ENCODE results near the gene CORO6.

The CORO6 gene

DNA sequence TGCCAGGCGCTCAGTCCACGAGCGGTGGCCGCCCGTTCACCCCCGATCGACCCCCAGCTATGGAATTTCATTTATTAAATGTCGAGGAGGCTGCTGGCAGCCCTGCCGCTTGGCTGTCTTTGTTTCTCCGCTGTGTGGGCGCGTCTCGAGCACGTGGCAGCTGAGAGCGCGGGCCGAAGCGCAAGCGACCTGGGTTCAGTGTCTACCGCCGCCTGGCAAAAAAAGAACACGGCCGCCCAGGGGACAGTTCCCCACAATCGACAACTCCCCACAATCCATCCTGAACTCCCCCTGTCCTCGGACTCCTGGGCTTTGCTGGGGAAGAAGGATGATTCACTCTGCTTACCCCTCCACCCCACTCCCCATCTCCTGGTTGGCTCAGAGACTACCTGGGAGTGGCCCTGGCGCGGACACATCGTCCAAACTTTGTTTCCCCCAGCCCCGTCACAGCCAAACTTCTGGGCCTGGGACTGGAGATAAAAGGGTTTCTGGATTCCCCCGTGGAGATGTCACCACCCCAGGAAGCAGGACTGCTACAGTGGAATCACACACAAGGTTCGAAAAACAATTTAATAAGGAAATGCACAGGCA is 31.5 kb downstream of the CORO6 start:
- DNase-seq (ENCODE audit: low read depth) = no peak

GRCh38 chr17:29590411-29591145 is 32.1 kb downstream of the CORO6 start:
- DNase-seq (ENCODE audit: low read depth) = no peak

DNA sequence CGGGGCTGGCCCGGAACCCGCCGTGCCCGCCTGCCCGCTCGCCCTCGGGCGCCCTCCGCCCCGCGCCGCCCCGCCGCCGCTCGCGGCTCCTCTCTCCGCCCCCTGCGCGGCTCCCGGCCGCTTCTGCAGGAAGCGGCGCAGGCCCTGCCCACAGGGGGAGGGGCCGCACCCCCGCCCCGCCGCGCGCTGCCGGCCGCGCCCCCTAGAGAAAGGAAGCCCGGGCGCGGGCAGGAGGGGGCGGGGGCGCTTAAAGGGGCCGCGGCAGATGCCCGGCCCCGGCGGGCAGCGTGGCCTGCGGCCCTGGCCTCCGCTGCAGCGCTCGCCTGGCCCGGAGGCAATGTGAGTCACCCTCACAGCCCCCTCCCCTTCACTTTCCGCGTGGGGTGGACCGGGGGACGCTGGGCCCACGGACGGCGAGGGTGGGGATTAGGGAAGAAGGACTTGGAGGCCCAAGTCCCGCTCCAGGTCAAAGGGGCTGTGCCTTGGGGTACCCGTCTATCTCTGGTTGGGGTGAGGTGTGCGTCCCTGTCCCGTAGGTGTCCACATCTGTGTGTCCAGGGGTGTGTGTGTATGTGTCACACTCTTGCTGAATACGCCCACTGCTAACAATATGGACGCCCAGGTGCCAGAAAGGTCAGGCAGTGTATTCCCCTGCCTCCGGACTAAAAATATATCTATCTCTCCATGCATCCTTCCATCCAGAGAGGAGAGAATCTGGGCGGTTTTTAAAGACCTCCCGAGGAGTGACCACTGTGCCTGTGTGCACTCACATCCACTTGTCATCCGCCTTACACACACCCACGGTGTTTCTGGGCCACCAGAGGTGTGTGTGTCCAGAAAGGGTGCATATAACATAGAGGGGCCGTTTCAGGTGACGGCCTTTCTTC is 32.9 kb downstream of the CORO6 start, which contains the start of gene GIT1:
Gene GIT1, minus strand, starts transcription at position 125 of the 887 bp plus-strand sequence. CDS start 270 bp downstream, outside the sequence.
- peak; percentile 76 for DNase-seq (ENCODE audit: low read depth)

- no peak for DNase-seq (ENCODE audit: low read depth)
Observed at GRCh38 chr17:29588562-29589411, 33.9 kb downstream of the CORO6 start.

DNA sequence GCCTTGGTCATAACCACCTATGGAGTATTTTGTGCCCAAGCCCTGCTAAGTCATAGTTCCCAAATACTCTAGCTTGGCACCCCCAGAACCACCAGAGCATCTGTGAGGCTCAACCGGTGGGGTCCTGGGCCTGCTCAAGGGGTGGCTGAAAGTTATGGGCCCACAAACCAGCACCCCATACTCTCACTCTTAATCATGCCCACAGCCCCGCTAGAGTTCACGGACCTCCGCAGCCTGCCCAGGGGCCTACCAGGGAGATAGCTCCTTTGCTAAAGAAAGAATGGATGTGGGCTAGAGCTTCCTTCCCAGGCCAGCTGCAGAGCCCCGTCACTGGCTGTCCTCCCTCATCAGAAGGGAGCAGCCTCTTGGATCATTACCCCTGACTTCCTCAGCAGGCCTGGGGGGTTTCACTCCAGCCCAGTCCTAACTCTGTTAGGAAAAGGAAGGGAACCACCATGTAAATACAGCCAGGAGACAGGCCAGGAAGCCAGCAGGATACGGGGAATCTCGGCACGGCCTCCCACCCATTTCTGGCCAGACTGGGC is 34.6 kb downstream of the CORO6 start:
- DNase-seq (ENCODE audit: low read depth) = no peak

DNA sequence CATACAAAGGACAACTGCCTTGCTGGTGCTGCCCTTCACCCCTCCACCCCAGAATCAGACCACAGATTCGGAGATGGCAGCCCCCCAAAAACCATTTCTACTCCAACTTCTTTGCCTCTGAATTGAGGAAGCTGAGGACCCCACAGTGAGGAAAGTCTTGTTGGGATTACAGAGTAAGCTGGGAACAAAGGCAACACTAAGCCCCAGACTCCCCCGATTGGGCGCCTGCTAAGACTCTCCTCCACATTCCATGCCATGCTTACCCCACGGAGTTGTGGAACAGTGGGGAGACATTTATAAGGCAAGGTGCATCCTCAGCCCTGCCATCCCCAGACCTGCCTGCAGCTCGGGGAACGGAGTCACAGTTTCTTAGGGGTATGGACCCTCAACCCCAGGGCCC is 35.1 kb downstream of the CORO6 start:
- no peak for DNase-seq (ENCODE audit: low read depth)

- no peak for DNase-seq (ENCODE audit: low read depth)
Observed at GRCh38 chr17:29586676-29587469, 35.8 kb downstream of the CORO6 start.

DNA sequence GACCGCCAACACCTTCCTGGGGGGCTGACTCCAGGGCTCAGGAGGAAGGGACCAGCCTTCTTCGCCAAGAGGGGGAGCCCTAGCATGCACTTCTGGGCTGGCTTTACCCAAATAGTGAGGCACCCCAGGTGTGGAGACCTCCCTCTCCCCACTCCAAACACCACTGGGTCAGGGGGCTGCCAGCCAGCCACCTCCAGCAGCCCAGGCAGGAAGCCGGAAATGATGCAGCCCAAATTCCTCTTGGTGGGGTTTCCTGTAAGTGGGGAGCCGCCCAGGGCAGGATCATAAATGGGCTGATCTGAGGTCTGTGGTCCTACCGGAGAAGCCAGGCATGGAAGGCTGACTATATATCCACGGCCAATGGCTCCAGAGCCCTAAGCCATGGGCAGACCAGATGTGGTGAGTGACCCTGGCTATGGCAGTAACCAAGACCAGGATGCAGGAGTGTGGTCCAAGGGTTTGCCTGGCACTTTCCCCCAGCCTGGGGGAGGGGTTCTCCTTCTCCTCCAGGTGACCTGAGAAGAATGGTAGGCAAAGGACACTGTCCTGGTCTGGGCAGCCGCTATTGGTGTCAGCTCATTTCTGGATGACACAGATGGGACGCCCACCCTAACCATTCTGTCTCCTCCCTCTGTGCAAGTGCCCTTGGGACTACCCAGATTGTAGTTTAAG is 37.5 kb downstream of the CORO6 start:
- DNase-seq (ENCODE audit: low read depth) = peak; percentile 14

GRCh38 chr17:29584452-29585079 is 38.1 kb downstream of the CORO6 start:
- no peak for DNase-seq (ENCODE audit: low read depth)

- no peak for DNase-seq (ENCODE audit: low read depth)
Observed at GRCh38 chr17:29583324-29584248, 39.1 kb downstream of the CORO6 start.

GRCh38 chr17:29582772-29583171 is 39.9 kb downstream of the CORO6 start:
- DNase-seq (ENCODE audit: low read depth) = no peak

DNA sequence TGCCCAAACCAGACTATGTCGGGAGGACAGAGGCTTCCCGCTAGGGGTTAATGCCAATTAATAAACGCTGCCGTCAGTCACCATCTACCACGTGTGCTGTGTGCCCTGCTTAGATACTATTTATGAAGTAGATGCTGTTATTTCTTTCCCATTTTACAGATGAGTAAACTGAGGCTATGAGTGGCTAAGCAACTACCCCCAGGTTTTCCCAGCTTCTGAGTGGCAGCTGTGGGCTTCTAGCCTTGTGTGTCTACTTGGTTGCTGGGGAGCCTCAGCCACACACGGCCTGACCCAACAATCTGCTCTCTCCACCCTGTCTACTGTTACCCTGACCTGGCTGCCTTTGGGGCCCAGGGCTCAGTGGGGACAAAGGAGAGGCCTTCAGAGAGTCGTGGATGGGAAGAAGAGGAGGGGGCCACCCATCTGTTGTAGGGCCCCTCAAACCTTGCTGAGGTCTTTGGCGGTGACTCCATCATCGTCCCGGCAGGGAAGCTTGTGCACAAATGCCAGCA is 40.4 kb downstream of the CORO6 start:
- no peak for DNase-seq (ENCODE audit: low read depth)

- no peak for DNase-seq (ENCODE audit: low read depth)
Observed at GRCh38 chr17:29581583-29582253, 41.0 kb downstream of the CORO6 start.

DNA sequence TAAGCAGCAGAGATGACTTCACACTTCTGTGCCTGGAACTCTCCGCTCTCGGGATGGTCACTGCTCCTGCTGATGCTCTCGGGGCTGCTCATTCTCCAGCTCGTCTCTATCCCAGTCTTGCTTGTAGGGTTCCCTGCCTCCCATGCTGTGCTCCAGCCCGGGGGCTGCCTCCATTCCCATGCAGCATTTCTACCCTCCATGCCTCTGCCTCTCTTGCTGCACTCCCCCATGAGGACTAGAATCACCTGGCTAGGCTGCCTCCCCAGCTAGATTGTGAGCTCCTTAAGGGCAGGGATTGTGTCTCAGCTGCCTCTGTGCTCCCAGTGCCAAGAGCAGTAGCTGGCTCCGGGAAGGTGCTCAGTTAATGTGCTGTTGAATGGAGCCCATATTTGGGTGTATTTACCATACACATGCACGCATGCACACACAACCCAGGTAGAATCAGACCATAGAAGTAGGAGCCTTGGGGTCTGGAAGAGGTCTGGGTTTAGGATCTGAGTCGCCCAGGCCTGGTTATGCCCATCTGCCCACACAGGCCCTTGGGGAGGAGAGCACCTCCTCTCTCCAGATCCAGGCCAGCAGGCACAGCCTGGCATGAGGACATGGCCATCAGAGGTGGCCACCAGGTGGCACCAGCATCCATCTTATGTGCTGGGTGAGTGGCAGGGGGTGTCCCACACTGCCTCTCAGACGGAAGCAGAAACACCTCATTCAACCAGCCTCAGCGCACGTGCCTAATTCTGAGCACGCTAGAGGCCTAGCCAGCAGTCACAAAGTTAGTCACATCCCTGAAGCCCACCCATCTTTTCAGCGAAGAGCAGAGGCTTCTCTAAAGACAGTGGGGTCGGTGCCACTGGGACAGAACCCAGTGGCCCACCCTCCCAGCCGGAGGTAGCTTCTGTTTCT is 42.6 kb downstream of the CORO6 start:
- DNase-seq (ENCODE audit: low read depth) = peak; percentile 88

GRCh38 chr17:29578626-29579485 is 43.9 kb downstream of the CORO6 start:
- no peak for DNase-seq (ENCODE audit: low read depth)

All from T follicular helper cell (primary cell).